ENCODE measurements around the gene GLYR1.

The GLYR1 gene

GRCh38 chr16:4768549-4769305 is 78.4 kb downstream of the GLYR1 start:
- TF ChIP-seq GATA3 (IDR thresholded peaks at IDR 0.05; ENCODE audit: low read depth, low read length), result no peak
- no peak for TF ChIP-seq GATA2 (IDR thresholded peaks at IDR 0.05; ENCODE audit: low read depth, low read length)

GRCh38 chr16:4767872-4768548 is 79.1 kb downstream of the GLYR1 start:
- TF ChIP-seq GATA3 (IDR thresholded peaks at IDR 0.05; ENCODE audit: low read depth, low read length) (no peak), GATA2 (IDR thresholded peaks at IDR 0.05; ENCODE audit: low read depth, low read length) (no peak)

GRCh38 chr16:4766875-4767628 is 80.0 kb downstream of the GLYR1 start, which contains the start of gene ZNF500:
TSS of gene ZNF500 (minus strand) at chr16:4767162. CDS start at chr16:4765978, 1,184 bp downstream.
- TF ChIP-seq GATA2 (IDR thresholded peaks at IDR 0.05; ENCODE audit: low read depth, low read length), result no peak
- no peak for TF ChIP-seq GATA3 (IDR thresholded peaks at IDR 0.05; ENCODE audit: low read depth, low read length)

GRCh38 chr16:4765511-4766474 is 81.3 kb downstream of the GLYR1 start:
- TF ChIP-seq GATA3 (IDR thresholded peaks at IDR 0.05; ENCODE audit: low read depth, low read length) (no peak), GATA2 (IDR thresholded peaks at IDR 0.05; ENCODE audit: low read depth, low read length) (no peak)

GRCh38 chr16:4763791-4764190 is 83.3 kb downstream of the GLYR1 start:
- TF ChIP-seq GATA3 (IDR thresholded peaks at IDR 0.05; ENCODE audit: low read depth, low read length) (no peak), GATA2 (IDR thresholded peaks at IDR 0.05; ENCODE audit: low read depth, low read length) (no peak)

- no peak for TF ChIP-seq GATA2 (IDR thresholded peaks at IDR 0.05; ENCODE audit: low read depth, low read length)
- no peak for TF ChIP-seq GATA3 (IDR thresholded peaks at IDR 0.05; ENCODE audit: low read depth, low read length)
Measured at GRCh38 chr16:4762205-4762604, 84.9 kb downstream of the GLYR1 start.

- no peak for TF ChIP-seq GATA2 (IDR thresholded peaks at IDR 0.05; ENCODE audit: low read depth, low read length)
- no peak for TF ChIP-seq GATA3 (IDR thresholded peaks at IDR 0.05; ENCODE audit: low read depth, low read length)
Measured at GRCh38 chr16:4760221-4760910, 86.7 kb downstream of the GLYR1 start.

GRCh38 chr16:4755687-4756086 is 91.4 kb downstream of the GLYR1 start:
- TF ChIP-seq GATA3 (IDR thresholded peaks at IDR 0.05; ENCODE audit: low read depth, low read length), result no peak
- TF ChIP-seq GATA2 (IDR thresholded peaks at IDR 0.05; ENCODE audit: low read depth, low read length), result no peak

GRCh38 chr16:4754865-4755264 is 92.2 kb downstream of the GLYR1 start:
- TF ChIP-seq GATA2 (IDR thresholded peaks at IDR 0.05; ENCODE audit: low read depth, low read length) (no peak), GATA3 (IDR thresholded peaks at IDR 0.05; ENCODE audit: low read depth, low read length) (no peak)

GRCh38 chr16:4753227-4753626 is 93.9 kb downstream of the GLYR1 start:
- TF ChIP-seq GATA2 (IDR thresholded peaks at IDR 0.05; ENCODE audit: low read depth, low read length) (no peak), GATA3 (IDR thresholded peaks at IDR 0.05; ENCODE audit: low read depth, low read length) (no peak)

All from SH-SY5Y (cell line).